Melanocyte of skin (primary cell): ENCODE measurements around the gene BTRC. TPM values are rescaled to one million over a fixed set of nuclear protein-coding genes. Genes with fewer than 3 reads are reported as not detected.

Experiments
- small RNA-seq, 2 donors: library from RNA; depleted of rRNA; stranded (forward); fragments of <200 nt; gene quantifications; one replicate each; pipeline ENCODE3, GENCODE V24; 2012
- total RNA-seq, 2 donors: library from RNA; depleted of rRNA; stranded (reverse); fragments of >200 nt; gene quantifications; 2 replicates each; pipeline ENCODE4 v1.2.3, GENCODE V29; 2012

BTRC gene
- 10 to 100 TPM; 11.0 to 14.3 TPM for total RNA-seq

GRCh38 chr10:101353692-101354327 is at the start of gene BTRC:
Gene BTRC (plus strand): TSS chr10:101354165. CDS start chr10:101354181, 16 bp downstream.

DNA sequence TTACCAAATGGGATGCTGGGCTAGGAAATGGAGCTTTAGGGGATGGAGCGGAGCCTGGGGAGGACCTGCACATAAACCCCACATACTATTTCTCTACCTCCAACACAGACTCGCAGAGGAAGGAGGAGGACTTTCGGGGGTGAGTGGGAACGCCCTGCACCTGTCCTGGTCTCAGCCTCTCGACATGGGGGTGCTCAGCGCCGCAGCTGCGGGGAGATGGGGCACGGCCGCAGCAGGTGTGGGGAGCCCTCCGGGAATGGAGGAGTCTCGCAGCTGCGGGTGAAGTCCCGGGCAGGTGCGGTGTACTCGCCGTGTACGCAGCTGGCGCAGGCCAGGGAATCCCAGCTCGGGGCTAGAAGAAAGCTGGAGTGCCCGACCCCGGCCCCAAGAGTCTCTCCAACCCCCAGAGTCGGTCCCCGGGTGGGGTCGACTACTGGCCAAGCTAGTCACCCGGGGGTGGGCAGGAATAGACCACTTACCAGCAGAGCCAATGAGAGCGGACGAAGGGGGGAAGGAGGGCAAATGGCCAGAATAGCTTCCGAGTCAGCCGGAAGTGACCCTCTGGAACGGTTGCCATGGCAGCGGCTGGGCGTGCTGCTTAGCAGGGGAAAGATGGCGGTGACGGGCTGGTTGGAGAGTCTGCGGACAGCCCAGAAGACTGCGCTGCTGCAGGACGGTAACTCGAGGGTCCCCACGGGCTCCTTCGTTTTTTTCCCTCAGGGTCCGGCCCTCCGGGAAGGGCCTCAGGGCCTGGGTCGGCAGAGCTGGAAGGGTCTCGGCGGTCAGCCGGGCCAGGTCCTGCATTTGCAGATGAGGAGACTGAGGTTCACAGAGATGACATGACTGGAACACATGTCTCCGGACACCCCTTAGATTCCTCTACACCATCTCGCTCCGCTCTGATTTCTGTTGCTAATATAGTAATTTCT is 234.0 kb downstream of the BTRC start, which contains the start of the genes DPCD and POLL:
DPCD (plus strand) TSS at position 597 of the 929 bp plus-strand sequence; CDS start at position 613, 16 bp downstream.
POLL (minus strand) TSS at position 533 of the 929 bp plus-strand sequence. CDS start 897 bp downstream, outside the sequence.

Small RNA genes lying within 50 kb of the gene (small RNA-seq; reads per million reads assigned to genes)
- gene MIR3158-1 (2.8 to 3.3 reads per million in 2 donors), gene RNU2-43P (2.9 to 3.0 reads per million in 2 donors), gene RNU2-59P (46.6 to 907 reads per million in 2 donors)

Other genes with a start within 250 kb of the BTRC start
- gene TLX1, start 222.9 kb upstream of the BTRC start, total RNA-seq, result not detected
- not detected for gene LBX1, start 124.7 kb upstream of the BTRC start, total RNA-seq
- 1 to 10 TPM; 7.9 to 8.7 TPM for gene POLL, start 234.1 kb downstream of the BTRC start, total RNA-seq
- gene DPCD, start 234.2 kb downstream of the BTRC start, total RNA-seq, result 10 to 100 TPM; 16.2 to 20.6 TPM